Endothelial cell of umbilical vein (primary cell): ENCODE data around the gene LRRC14B. TPM values are rescaled to one million over a fixed set of nuclear protein-coding genes. Genes with fewer than 3 reads are reported as not detected.

Experiments
- BruUV-seq: library from RNA; stranded (reverse); fragments of 400-500 nt; replicated peaks from 2 replicates; lab custom pipeline; 2021; lab: Mats Ljungman, UMichigan
- CTCF ChIA-PET: fragments of 300-600, 350-600 bp; sonication (Branson Sonifier 250); formaldehyde crosslinking; loops from one replicate; lab custom pipeline; 2021; ENCODE audit warnings: antibody characterized with exemption, inconsistent platforms; lab: Charles Lee
- POLR2A ChIA-PET: fragments of 300-600, 350-600 bp; sonication (Branson Sonifier 250); formaldehyde crosslinking; loops from one replicate; lab custom pipeline; 2021; ENCODE audit warnings: antibody characterized with exemption, inconsistent platforms; lab: Charles Lee
- DNase-seq: peaks from one replicate; pipeline ENCODE4 v3.0.0-alpha.2; 2011; ENCODE audit warnings: low read depth, low spot score
- FAIRE-seq: peaks from 2 replicates; lab custom pipeline; 2011; peaks lifted over from hg19 to GRCh38; lab: Jason Lieb, UNC
- H2AFZ ChIP-seq: 2 replicates; pipeline ENCODE4 v1.6.0; 2012; ENCODE audit warnings: low read depth, low read length, control low read depth, inconsistent platforms
- H3K27ac ChIP-seq: 2 replicates; pipeline ENCODE4 v1.5.1; 2011; ENCODE audit warnings: low read depth, mild to moderate bottlenecking, control low read depth, low read length, moderate library complexity; ENCODE audit not compliant: insufficient read depth
- H3K27me3 ChIP-seq, 2 experiments: 2 replicates each; pipeline versions ENCODE4 v1.6.0 to v1.6.1; 2011; ENCODE audit warnings: low read length in 2 of 2, mixed read lengths in 1 of 2; ENCODE audit not compliant: control insufficient read depth in 2 of 2, insufficient read depth in 2 of 2
- H3K36me3 ChIP-seq, 2 experiments: 2 replicates in 1 of 2; 3 replicates in 1 of 2; pipeline ENCODE4 v1.5.1; 2011; ENCODE audit warnings: low read length in 2 of 2, mild to moderate bottlenecking in 1 of 2, moderate library complexity in 1 of 2; ENCODE audit not compliant: control insufficient read depth in 2 of 2, insufficient read depth in 2 of 2; ENCODE audit errors: extremely low read depth in 1 of 2
- H3K4me1 ChIP-seq: 3 replicates; pipeline ENCODE4 v1.5.1; 2011; ENCODE audit warnings: mild to moderate bottlenecking, low read length; ENCODE audit not compliant: control insufficient read depth, insufficient read depth; ENCODE audit errors: extremely low read depth
- H3K4me2 ChIP-seq: 2 replicates; pipeline ENCODE4 v1.6.1; 2011; ENCODE audit warnings: low read length, control low read depth, mixed read lengths; ENCODE audit not compliant: insufficient read depth
- H3K4me3 ChIP-seq, 3 experiments: fragments of 200-600 bp in 1 of 3; sonication (generic), shearing (Covaris generic) in 1 of 3; replicated peaks in 1 of 3; 2 replicates each; pipeline ENCODE4 v1.5.1; 2011 to 2016; ENCODE audit warnings: control low read depth in 3 of 3, low read length in 3 of 3, mild to moderate bottlenecking in 2 of 3, inconsistent platforms in 1 of 3, low read depth in 1 of 3, moderate library complexity in 1 of 3; ENCODE audit not compliant: insufficient read depth in 1 of 3
- H3K79me2 ChIP-seq: 2 replicates; pipeline ENCODE4 v1.6.0; 2012; ENCODE audit warnings: low read length, inconsistent platforms; ENCODE audit not compliant: control insufficient read depth, insufficient read depth
- H3K9ac ChIP-seq: replicated peaks from 2 replicates; pipeline ENCODE3; 2011; ENCODE audit warnings: low read length, control low read depth; ENCODE audit not compliant: insufficient read depth; ENCODE audit errors: extremely low read depth
- H3K9me1 ChIP-seq: replicated peaks from 3 replicates; pipeline ENCODE4 v1.6.0; 2011; ENCODE audit warnings: mild to moderate bottlenecking, low read length; ENCODE audit not compliant: control insufficient read depth, insufficient read depth; ENCODE audit errors: extremely low read depth
- H3K9me3 ChIP-seq: replicated peaks from 2 replicates; pipeline ENCODE4 v1.5.1; 2012; ENCODE audit warnings: low read length, inconsistent platforms; ENCODE audit not compliant: control insufficient read depth, insufficient read depth
- H4K20me1 ChIP-seq: replicated peaks from 2 replicates; pipeline ENCODE3; 2011; ENCODE audit warnings: mild to moderate bottlenecking, low read length; ENCODE audit not compliant: control insufficient read depth, insufficient read depth; ENCODE audit errors: extremely low read depth
- EZH2 ChIP-seq: IDR thresholded peaks from 2 replicates; pipeline ENCODE4 v1.6.1; 2012; ENCODE audit warnings: borderline replicate concordance, low read depth, mild to moderate bottlenecking, moderate library complexity, low read length, inconsistent platforms; ENCODE audit not compliant: severe bottlenecking
- FOS ChIP-seq: IDR thresholded peaks from 2 replicates; pipeline ENCODE4 v1.6.1; 2011; ENCODE audit warnings: mild to moderate bottlenecking, low read length, moderate library complexity, borderline replicate concordance; ENCODE audit not compliant: insufficient read depth
- GATA2 ChIP-seq: IDR thresholded peaks from 2 replicates; pipeline ENCODE4 v1.7.0; 2011; ENCODE audit warnings: low read depth, mild to moderate bottlenecking, moderate library complexity, mixed read lengths, low read length; ENCODE audit not compliant: insufficient read length, insufficient read depth
- JUN ChIP-seq: IDR thresholded peaks from 2 replicates; pipeline ENCODE4 v1.6.1; 2011; ENCODE audit warnings: borderline replicate concordance, low read depth; ENCODE audit not compliant: insufficient read length, insufficient read depth
- MYC ChIP-seq: IDR thresholded peaks from one replicate; pipeline ENCODE4 v1.6.1; 2011; ENCODE audit warnings: mild to moderate bottlenecking, low read depth, low read length
- POLR2A ChIP-seq: IDR thresholded peaks from 2 replicates; pipeline ENCODE4 v1.6.1; 2012; ENCODE audit warnings: low read depth, mild to moderate bottlenecking, control low read depth, low read length
- POLR2AphosphoS5 ChIP-seq: IDR thresholded peaks from 2 replicates; pipeline ENCODE4 v1.6.1; 2012; ENCODE audit warnings: low read depth, mild to moderate bottlenecking, control low read depth, low read length, moderate library complexity; ENCODE audit not compliant: insufficient read depth
- dilution Hi-C: fragments of 300-500 bp; cut with MboI; formaldehyde crosslinking; loops from one replicate; pipeline ENCODE4 v1.15.0; 2019; ENCODE audit warnings: low sequenced_read_pairs; ENCODE audit not compliant: extremely low pct_ligation_motif_present
- intact Hi-C: fragments of 100-400 bp; cut with micrococcal nuclease; formaldehyde crosslinking; loops from one replicate; pipeline ENCODE4 v1.10.0; 2022
- polyA plus RNA-seq, 4 experiments: library from polyadenylated mRNA; depleted of rRNA in 3 of 4; stranded (reverse) in 3 of 4; unstranded in 1 of 4; fragments of >200 nt; gene quantifications; 2 replicates each; pipeline versions ENCODE4 v1.2.1 to v1.2.3, GENCODE V29; 2011 to 2012; ENCODE audit warnings: missing spikeins in 1 of 4
- total RNA-seq: library from RNA; stranded (reverse); gene quantifications from 2 replicates; pipeline ENCODE4 v1.2.3, GENCODE V29; 2021
- TF ChIP-seq, protein P1 (sequence below), 2 donors: IDR thresholded peaks; 1 replicate in 1 of 2; 2 replicates in 1 of 2; pipeline ENCODE4 v1.5.1; 2011; ENCODE audit warnings: low read length in 2 of 2, mild to moderate bottlenecking in 2 of 2, moderate library complexity in 2 of 2, control low read depth in 1 of 2, inconsistent platforms in 1 of 2, low read depth in 1 of 2; ENCODE audit not compliant: insufficient read depth in 1 of 2; ENCODE audit errors: extremely low read depth in 1 of 2
- TF ChIP-seq, protein P2 (sequence below): IDR thresholded peaks from 2 replicates; pipeline ENCODE4 v1.6.1; 2011; ENCODE audit not compliant: insufficient read depth, insufficient read length

LRRC14B gene
- total and polyA plus RNA-seq, 2 donors (not counting 3 experiments of a cell fraction or from before 2014, with no cell fraction given) = not detected

DNA sequence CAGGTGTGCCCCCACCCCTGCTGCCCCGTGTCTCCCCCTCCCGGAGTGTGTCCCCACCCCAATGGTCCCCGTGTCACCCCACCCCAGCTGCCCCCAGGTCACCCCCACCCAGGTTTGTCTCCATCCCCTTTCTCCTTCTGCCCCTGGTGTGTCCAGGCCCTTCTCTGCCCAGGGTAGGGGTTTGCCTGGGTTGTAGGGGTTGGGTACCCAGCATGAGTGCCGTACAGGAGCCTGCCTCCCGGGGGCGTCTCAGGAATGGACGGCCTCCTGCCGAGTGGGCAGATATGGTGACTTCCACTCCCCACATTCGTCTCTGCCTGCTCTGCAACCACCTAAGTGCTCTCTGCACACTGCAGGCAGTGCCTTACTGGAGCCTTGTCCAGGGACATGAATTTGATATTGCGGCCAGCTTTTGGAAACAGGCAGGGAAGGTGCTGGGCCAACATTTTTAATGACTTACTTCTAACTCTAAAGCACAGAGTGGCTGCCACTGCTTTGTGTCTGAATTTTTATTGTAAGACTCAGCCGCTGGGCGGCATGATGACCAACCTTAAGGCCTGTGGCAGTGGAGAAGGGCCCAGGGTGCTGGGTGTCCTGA lies 6.7 kb downstream of the LRRC14B start:
- ChIA-PET POLR2A (no interaction called here), CTCF (interaction anchor here (1.9 kb wide), 1 partner anchor 10 kb away, joined by 8 read pairs; no protein-coding TSS in a partner anchor)
- Histone ChIP-seq H4K20me1 (no peaks in the 10 kb centered on the region), H3K27me3 (no peaks in the 10 kb centered on the region), H3K4me2 (no peak overlapping the region), H3K4me3 (no peak overlapping the region), H3K79me2 (no peaks in the 10 kb centered on the region), H3K27ac (no peak overlapping the region), H3K36me3 (peaks cover 0 to 2% of the 10 kb centered on the region in 2 experiments), H3K4me1 (no peaks in the 10 kb centered on the region), H3K9me3 (no peaks in the 10 kb centered on the region), H2AFZ (no peak overlapping the region), H3K9me1 (no peaks in the 10 kb centered on the region), H3K9ac (no peak overlapping the region)
- no peak for DNase-seq
- no peak for FAIRE-seq
- no peak for TF ChIP-seq POLR2A
- no peak for TF ChIP-seq POLR2AphosphoS5
- no peak for TF ChIP-seq EZH2
- no TSS peak for BruUV-seq
- intact Hi-C loops = no loop called here
- dilution Hi-C loops = no loop called here

DNA sequence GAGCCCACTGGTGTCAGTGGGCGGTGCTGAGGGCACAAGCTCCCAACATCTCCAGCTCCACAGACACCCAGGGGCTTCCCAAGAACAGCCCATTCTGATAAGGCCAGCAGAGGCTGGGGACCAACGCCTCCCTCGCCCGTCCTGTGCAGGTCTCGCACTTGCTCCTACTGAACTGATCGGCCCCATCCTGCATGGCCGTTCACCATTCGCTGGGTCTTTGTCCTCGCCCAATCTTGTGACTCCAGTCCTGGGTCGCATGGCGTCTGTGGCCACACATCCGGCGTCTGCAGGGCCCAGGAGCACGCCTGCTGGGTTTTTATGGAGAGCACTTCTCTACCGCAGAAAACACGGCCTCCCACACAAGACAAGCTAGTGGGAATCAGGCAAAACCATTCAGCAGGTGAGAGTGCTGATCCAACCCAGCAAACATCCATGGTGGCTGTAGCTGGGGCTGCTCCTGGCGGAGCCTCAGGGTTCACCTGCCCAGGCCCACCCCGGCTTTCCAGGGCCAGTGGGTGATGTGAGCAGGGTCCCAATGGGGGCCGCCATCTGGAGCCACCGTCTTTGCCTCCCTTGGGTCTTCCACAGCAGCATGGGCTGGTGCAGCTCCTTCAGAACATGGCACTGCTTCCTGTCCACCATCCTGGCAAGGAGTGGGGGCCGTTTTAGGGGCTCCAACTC lies 7.4 kb downstream of the LRRC14B start:
- no peaks in the 10 kb centered on the region for H3K9me3 ChIP-seq
- H3K79me2 ChIP-seq = no peaks in the 10 kb centered on the region
- no peaks in the 10 kb centered on the region for H3K27me3 ChIP-seq
- FAIRE-seq (no peak), DNase-seq (no peak)
- dilution Hi-C loops = no loop called here
- H2AFZ ChIP-seq = no peak overlapping the region
- CTCF ChIA-PET = interaction anchor here (1.9 kb wide), 1 partner anchor 10 kb away, joined by 8 read pairs; no protein-coding TSS in a partner anchor
- H3K9me1 ChIP-seq = no peaks in the 10 kb centered on the region
- no TSS peak for BruUV-seq
- no peak overlapping the region for H3K27ac ChIP-seq
- no peak overlapping the region for H3K4me3 ChIP-seq
- H3K4me2 ChIP-seq = no peak overlapping the region
- POLR2A ChIA-PET = no interaction called here
- H3K9ac ChIP-seq = no peak overlapping the region
- no peaks in the 10 kb centered on the region for H4K20me1 ChIP-seq
- TF ChIP-seq, protein P1, sequence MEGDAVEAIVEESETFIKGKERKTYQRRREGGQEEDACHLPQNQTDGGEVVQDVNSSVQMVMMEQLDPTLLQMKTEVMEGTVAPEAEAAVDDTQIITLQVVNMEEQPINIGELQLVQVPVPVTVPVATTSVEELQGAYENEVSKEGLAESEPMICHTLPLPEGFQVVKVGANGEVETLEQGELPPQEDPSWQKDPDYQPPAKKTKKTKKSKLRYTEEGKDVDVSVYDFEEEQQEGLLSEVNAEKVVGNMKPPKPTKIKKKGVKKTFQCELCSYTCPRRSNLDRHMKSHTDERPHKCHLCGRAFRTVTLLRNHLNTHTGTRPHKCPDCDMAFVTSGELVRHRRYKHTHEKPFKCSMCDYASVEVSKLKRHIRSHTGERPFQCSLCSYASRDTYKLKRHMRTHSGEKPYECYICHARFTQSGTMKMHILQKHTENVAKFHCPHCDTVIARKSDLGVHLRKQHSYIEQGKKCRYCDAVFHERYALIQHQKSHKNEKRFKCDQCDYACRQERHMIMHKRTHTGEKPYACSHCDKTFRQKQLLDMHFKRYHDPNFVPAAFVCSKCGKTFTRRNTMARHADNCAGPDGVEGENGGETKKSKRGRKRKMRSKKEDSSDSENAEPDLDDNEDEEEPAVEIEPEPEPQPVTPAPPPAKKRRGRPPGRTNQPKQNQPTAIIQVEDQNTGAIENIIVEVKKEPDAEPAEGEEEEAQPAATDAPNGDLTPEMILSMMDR (IDR thresholded peaks at IDR 0.05; ENCODE audit: extremely low read depth in 1 of 2, insufficient read depth in 1 of 2, low read depth in 1 of 2, low read length in 2 of 2) = no peak
- TF ChIP-seq GATA2 = no peak
- no peak for TF ChIP-seq POLR2AphosphoS5
- no peak for TF ChIP-seq POLR2A
- no peak for TF ChIP-seq JUN
- TF ChIP-seq, protein P2, sequence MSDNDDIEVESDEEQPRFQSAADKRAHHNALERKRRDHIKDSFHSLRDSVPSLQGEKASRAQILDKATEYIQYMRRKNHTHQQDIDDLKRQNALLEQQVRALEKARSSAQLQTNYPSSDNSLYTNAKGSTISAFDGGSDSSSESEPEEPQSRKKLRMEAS = no peak
- no peak for TF ChIP-seq MYC
- no peak for TF ChIP-seq FOS
- no peak for TF ChIP-seq EZH2
- no peaks in the 10 kb centered on the region for H3K4me1 ChIP-seq
- H3K36me3 ChIP-seq = peaks cover 2 to 5% of the 10 kb centered on the region in 2 experiments
- intact Hi-C loops = no loop called here
